Astrocyte of the spinal cord (primary cell): Measurements from ENCODE around the gene CD300LF.

Experiments used
- DNase-seq: peaks from one replicate; pipeline ENCODE4 v3.0.0; 2011; ENCODE audit warnings: low read depth, low spot score
- H3K4me3 ChIP-seq: 2 replicates; pipeline ENCODE4 v1.5.1; 2011; ENCODE audit warnings: low read depth, mild to moderate bottlenecking, low read length, moderate library complexity
- in situ Hi-C: cut with HindIII; loops from 2 replicates; pipeline ENCODE4 v1.10.0; 2017; ENCODE audit warnings: low sequenced_read_pairs
- TF ChIP-seq, protein P1 (sequence below): IDR thresholded peaks from 2 replicates; pipeline ENCODE4 v1.5.1; 2012; ENCODE audit warnings: low read depth, mild to moderate bottlenecking, low read length, inconsistent platforms

Gene CD300LF

DNA sequence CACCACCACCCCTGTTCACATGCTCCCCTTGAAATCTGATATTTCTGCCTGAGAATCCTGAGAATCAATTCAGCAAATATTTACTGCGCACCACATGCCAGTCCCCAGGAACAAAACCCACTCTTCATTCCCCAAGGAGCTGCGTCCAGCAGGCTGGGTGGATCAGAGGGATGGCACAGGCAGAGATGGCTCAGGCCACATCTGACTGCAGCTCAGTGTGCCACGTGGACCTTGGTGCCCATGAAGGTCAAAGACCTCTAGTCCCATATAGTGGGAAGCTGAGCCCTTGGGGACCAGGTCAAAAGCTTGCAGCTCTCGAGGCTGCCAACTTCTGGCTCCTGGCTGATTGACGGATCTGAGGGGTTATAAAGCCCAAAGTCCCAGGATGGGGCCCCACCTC is 31.8 kb downstream of the CD300LF start:
- TF ChIP-seq, protein P1, sequence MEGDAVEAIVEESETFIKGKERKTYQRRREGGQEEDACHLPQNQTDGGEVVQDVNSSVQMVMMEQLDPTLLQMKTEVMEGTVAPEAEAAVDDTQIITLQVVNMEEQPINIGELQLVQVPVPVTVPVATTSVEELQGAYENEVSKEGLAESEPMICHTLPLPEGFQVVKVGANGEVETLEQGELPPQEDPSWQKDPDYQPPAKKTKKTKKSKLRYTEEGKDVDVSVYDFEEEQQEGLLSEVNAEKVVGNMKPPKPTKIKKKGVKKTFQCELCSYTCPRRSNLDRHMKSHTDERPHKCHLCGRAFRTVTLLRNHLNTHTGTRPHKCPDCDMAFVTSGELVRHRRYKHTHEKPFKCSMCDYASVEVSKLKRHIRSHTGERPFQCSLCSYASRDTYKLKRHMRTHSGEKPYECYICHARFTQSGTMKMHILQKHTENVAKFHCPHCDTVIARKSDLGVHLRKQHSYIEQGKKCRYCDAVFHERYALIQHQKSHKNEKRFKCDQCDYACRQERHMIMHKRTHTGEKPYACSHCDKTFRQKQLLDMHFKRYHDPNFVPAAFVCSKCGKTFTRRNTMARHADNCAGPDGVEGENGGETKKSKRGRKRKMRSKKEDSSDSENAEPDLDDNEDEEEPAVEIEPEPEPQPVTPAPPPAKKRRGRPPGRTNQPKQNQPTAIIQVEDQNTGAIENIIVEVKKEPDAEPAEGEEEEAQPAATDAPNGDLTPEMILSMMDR = no peak
- no peak for DNase-seq
- in situ Hi-C loops = no loop called here
- H3K4me3 ChIP-seq = no peak overlapping the region

GRCh38 chr17:74680213-74680612 is 32.5 kb downstream of the CD300LF start:
- DNase-seq = no peak
- H3K4me3 ChIP-seq = no peak overlapping the region
- TF ChIP-seq, protein P1 = no peak
- in situ Hi-C loops = no loop called here

GRCh38 chr17:74679374-74679773 is 33.3 kb downstream of the CD300LF start:
- in situ Hi-C loops = no loop called here
- H3K4me3 ChIP-seq = no peak overlapping the region
- no peak for DNase-seq
- TF ChIP-seq, protein P1 = no peak

DNA sequence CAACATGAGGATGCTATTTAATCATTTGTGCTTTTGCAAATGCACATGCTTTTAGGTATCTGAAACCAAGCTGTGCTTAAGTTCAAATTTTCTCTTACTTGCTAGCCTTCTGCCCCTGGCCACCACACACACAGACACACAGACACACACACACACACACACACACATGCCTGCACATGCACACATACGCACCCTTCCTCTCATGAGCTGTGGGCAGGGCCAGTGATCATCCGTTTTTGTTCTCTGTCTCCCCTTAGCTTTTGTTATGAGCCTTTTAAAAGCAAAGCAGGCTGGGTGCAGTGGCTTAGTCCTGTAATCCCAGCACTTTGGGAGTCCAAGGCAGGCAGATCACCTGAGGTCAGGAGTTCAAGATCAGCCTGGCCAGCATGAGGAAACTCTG is 34.2 kb downstream of the CD300LF start:
- TF ChIP-seq, protein P1 = no peak
- in situ Hi-C loops = no loop called here
- DNase-seq = no peak
- H3K4me3 ChIP-seq = no peak overlapping the region

GRCh38 chr17:74677558-74678466 is 34.9 kb downstream of the CD300LF start:
- no peak for DNase-seq
- in situ Hi-C loops = no loop called here
- H3K4me3 ChIP-seq = no peak overlapping the region
- TF ChIP-seq, protein P1 = no peak

GRCh38 chr17:74671031-74671771 is 41.5 kb downstream of the CD300LF start:
- TF ChIP-seq, protein P1 = no peak
- peak; percentile 67 for DNase-seq
- no peak overlapping the region for H3K4me3 ChIP-seq
- in situ Hi-C loops = no loop called here
